HK-2 (cell line): ENCODE measurements around the gene CYP26B1.

Experiments used
- DNase-seq: peaks from one replicate; pipeline ENCODE4 v3.0.0-alpha.2; 2018; ENCODE audit not compliant: unreplicated experiment

The CYP26B1 gene

DNA sequence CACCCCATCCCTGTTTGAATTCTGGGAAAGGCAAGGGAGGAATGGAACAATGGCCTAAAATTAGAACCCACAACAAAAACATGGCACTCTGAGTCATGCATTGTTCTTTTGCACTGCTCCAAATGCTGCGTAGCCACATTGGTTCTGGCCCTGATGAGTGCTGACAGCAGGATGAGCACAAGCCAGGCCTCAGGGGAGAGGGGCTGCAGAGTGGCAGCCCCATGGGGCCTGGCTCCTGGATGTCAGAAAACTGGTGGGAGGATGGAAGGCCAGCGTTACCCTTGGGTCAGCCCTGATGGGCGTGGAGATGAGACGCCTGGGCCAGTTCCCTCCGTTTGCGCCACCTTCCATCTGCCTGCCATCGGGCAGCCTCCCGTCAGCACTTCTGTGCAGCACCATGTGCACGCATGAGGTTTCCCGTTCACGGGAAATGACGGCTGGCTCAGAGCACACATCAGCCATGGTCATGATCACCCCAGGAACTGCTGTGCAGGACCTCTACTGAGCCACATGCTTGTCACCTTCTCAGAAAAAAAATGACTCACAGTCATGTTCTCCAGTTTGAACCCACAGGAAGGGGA, 65.6 kb downstream of the CYP26B1 start:
- no peak for DNase-seq

DNA sequence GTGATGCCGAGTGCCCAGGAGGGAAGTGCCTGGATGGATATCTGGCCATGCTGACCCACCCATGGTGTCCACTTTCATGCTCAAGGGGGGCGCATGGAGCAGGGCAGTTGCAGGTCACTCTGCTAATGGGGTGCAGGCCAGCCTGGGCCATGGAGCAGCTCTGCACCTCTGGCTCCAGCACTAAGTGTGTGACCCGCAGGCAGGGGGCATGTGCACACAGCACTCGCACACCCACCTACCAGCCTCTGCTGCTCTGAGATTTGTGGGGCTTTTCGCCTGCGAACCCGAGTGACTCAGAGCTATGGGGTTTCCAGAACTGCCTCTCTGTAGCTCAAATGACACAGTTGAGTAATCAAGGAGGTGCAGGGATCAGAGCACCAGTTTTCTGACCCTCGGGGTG, 66.2 kb downstream of the CYP26B1 start:
- DNase-seq: no peak

DNA sequence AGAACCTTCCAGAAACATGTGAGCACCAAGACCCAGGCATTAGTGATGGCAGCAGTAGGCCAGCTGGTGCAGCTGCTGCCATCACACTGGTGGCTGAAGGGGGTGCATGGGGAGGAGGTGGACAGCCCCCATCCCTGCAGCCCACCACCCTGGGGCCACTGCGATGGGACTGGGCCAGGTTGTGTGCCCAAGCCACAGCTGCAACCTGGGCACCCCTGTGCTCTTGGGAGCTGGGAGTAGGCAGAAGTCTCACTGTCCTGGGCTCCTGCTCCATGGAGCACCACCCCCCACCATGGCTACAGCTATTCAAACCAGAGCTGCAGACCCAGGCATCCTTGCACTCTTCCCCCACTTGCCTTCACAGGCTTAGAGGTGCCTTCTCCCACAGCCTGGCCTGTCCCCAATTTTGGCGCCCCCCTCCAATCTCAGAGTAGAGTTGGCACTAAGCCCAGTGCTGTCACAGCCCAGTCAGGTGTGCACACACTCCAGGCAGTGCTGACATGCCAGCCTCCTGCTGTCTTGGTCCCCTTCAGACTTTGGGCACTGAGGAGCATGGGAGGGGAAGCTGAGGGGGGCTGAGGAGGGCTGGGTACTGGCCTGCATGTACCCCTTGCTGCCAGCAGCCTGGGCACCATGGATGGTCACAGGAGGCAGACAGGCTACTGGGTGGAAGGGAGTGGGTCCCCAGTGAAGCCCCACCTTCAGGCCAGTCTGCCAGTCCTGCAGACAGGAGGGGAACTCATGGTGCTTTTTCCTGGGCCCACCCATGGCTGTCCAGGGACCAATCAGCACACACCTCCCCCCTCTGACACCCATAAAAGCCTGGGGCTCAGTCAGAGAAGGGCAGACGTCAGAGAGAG, 67.1 kb downstream of the CYP26B1 start:
- DNase-seq: no peak
